H9 (cell line): ENCODE data around the gene KRT80. TPM values are rescaled to one million over a fixed set of nuclear protein-coding genes. Genes with fewer than 3 reads are reported as not detected.

ENCODE experiments used
- DNase-seq: peaks from one replicate; pipeline ENCODE4 v3.0.0-alpha.2; 2017
- H2AFZ ChIP-seq: one replicate; pipeline ENCODE4 v1.6.1; 2013; ENCODE audit warnings: mild to moderate bottlenecking, low read length, control low read depth, moderate library complexity
- H2AK5ac ChIP-seq: 2 replicates; pipeline ENCODE4 v1.6.1; 2013; ENCODE audit warnings: low read length, control low read depth, mixed read lengths; ENCODE audit not compliant: insufficient read length
- H2BK120ac ChIP-seq: one replicate; pipeline ENCODE4 v1.6.1; 2013; ENCODE audit warnings: low read depth, mild to moderate bottlenecking, low read length, control low read depth, inconsistent platforms; ENCODE audit not compliant: poor library complexity, severe bottlenecking
- H2BK12ac ChIP-seq: 2 replicates; pipeline ENCODE4 v1.6.1; 2013; ENCODE audit warnings: low read length, control low read depth, mixed read lengths, low read depth; ENCODE audit not compliant: insufficient read length
- H2BK15ac ChIP-seq: 2 replicates; pipeline ENCODE4 v1.6.1; 2013; ENCODE audit warnings: low read depth, low read length, control low read depth
- H2BK20ac ChIP-seq: one replicate; pipeline ENCODE4 v1.6.1; 2013; ENCODE audit warnings: low read depth, mild to moderate bottlenecking, low read length, control low read depth, inconsistent platforms; ENCODE audit not compliant: poor library complexity, severe bottlenecking
- H2BK5ac ChIP-seq: 2 replicates; pipeline ENCODE4 v1.6.1; 2013; ENCODE audit warnings: low read length, control low read depth, mixed read lengths; ENCODE audit not compliant: insufficient read length
- H3K14ac ChIP-seq: 2 replicates; pipeline ENCODE4 v1.6.1; 2013; ENCODE audit warnings: low read length, control low read depth; ENCODE audit not compliant: insufficient read depth
- H3K18ac ChIP-seq: 2 replicates; pipeline ENCODE4 v1.6.1; 2013; ENCODE audit warnings: low read depth, mild to moderate bottlenecking, mixed read lengths, low read length, control low read depth; ENCODE audit not compliant: insufficient read length
- H3K23ac ChIP-seq: 2 replicates; pipeline ENCODE4 v1.6.1; 2013; ENCODE audit warnings: low read length, control low read depth, mixed read lengths, low read depth; ENCODE audit not compliant: insufficient read length
- H3K23me2 ChIP-seq: 2 replicates; pipeline ENCODE4 v1.6.1; 2013; ENCODE audit warnings: low read depth, mild to moderate bottlenecking, mixed read lengths, low read length, control low read depth; ENCODE audit not compliant: insufficient read length, poor library complexity, severe bottlenecking
- H3K27ac ChIP-seq: 2 replicates; pipeline ENCODE4 v1.5.1; 2013; ENCODE audit warnings: low read length, control low read depth, mixed read lengths, low read depth; ENCODE audit not compliant: insufficient read length
- H3K27me3 ChIP-seq: 2 replicates; pipeline ENCODE4 v1.6.1; 2013; ENCODE audit warnings: low read length, control low read depth, inconsistent platforms; ENCODE audit not compliant: insufficient read depth
- H3K4ac ChIP-seq: 2 replicates; pipeline ENCODE4 v1.6.1; 2013; ENCODE audit warnings: low read depth, mild to moderate bottlenecking, control low read depth, inconsistent platforms, low read length, moderate library complexity
- H3K4me1 ChIP-seq: 2 replicates; pipeline ENCODE4 v1.6.1; 2013; ENCODE audit warnings: low read length, control low read depth, inconsistent platforms; ENCODE audit not compliant: insufficient read depth
- H3K4me2 ChIP-seq: 2 replicates; pipeline ENCODE4 v1.6.1; 2013; ENCODE audit warnings: low read length, control low read depth, mixed read lengths; ENCODE audit not compliant: insufficient read length, insufficient read depth
- H3K56ac ChIP-seq: 2 replicates; pipeline ENCODE4 v1.6.1; 2013; ENCODE audit warnings: low read depth, mild to moderate bottlenecking, mixed read lengths, low read length, control low read depth; ENCODE audit not compliant: insufficient read length
- H3K79me1 ChIP-seq: 2 replicates; pipeline ENCODE4 v1.6.1; 2013; ENCODE audit warnings: low read depth, mild to moderate bottlenecking, moderate library complexity, low read length, control low read depth, inconsistent platforms; ENCODE audit not compliant: insufficient read depth, poor library complexity, severe bottlenecking
- H3K79me2 ChIP-seq: 2 replicates; pipeline ENCODE4 v1.6.1; 2013; ENCODE audit warnings: low read length, control low read depth, inconsistent platforms; ENCODE audit not compliant: insufficient read depth
- H3K9ac ChIP-seq: 2 replicates; pipeline ENCODE4 v1.6.1; 2013; ENCODE audit warnings: low read length, control low read depth, mixed read lengths; ENCODE audit not compliant: insufficient read length; ENCODE audit errors: extremely low read depth
- H3K9me3 ChIP-seq: one replicate; pipeline ENCODE4 v1.6.1; 2013; ENCODE audit warnings: low read depth, low read length, inconsistent platforms; ENCODE audit not compliant: control insufficient read depth
- H3T11ph ChIP-seq: one replicate; pipeline ENCODE4 v1.6.1; 2013; ENCODE audit warnings: mild to moderate bottlenecking, low read length, control low read depth, inconsistent platforms
- H4K20me1 ChIP-seq: one replicate; pipeline ENCODE4 v1.6.1; 2013; ENCODE audit not compliant: control insufficient read depth, insufficient read length, insufficient read depth
- H4K5ac ChIP-seq: 2 replicates; pipeline ENCODE4 v1.6.1; 2013; ENCODE audit warnings: low read depth, mild to moderate bottlenecking, mixed read lengths, low read length, control low read depth; ENCODE audit not compliant: insufficient read length
- H4K8ac ChIP-seq: replicated peaks from 2 replicates; pipeline ENCODE4 v1.6.1; 2013; ENCODE audit warnings: low read length, control low read depth, mixed read lengths, low read depth; ENCODE audit not compliant: insufficient read length
- H4K91ac ChIP-seq: 2 replicates; pipeline ENCODE4 v1.6.1; 2013; ENCODE audit warnings: low read depth, mild to moderate bottlenecking, moderate library complexity, mixed read lengths, low read length, control low read depth; ENCODE audit not compliant: insufficient read length
- H3K27ac Mint-ChIP-seq, 3 experiments: 2 replicates in 2 of 3; 3 replicates in 1 of 3; pipeline ENCODE4 v1.8.0; 2020 to 2021; ENCODE audit warnings: mixed read lengths in 3 of 3, mild to moderate bottlenecking in 1 of 3, moderate library complexity in 1 of 3
- H3K27me3 Mint-ChIP-seq: 2 replicates; pipeline ENCODE4 v1.8.0; 2021; ENCODE audit warnings: low read depth, mild to moderate bottlenecking, moderate library complexity, mixed read lengths
- H3K36me3 Mint-ChIP-seq, 3 experiments: 2 replicates in 2 of 3; 3 replicates in 1 of 3; pipeline ENCODE4 v1.8.0; 2020 to 2021; ENCODE audit warnings: low read depth in 3 of 3, mixed read lengths in 3 of 3; ENCODE audit not compliant: insufficient read depth in 1 of 3
- H3K4me1 Mint-ChIP-seq, 2 experiments: 2 replicates each; pipeline ENCODE4 v1.8.0; 2020; ENCODE audit warnings: mixed read lengths in 2 of 2
- H3K4me3 Mint-ChIP-seq, 2 experiments: 2 replicates in 1 of 2; 3 replicates in 1 of 2; pipeline ENCODE4 v1.8.0; 2020 to 2021; ENCODE audit warnings: mild to moderate bottlenecking in 2 of 2, mixed read lengths in 2 of 2, moderate library complexity in 1 of 2
- H3K9me3 Mint-ChIP-seq, 2 experiments: 2 replicates in 1 of 2; 3 replicates in 1 of 2; pipeline ENCODE4 v1.8.0; 2020; ENCODE audit warnings: mild to moderate bottlenecking in 2 of 2, mixed read lengths in 2 of 2, moderate library complexity in 1 of 2
- CTCF ChIP-seq: fragments of 200-600 bp; sonication (generic); conservative IDR thresholded peaks from 3 replicates; pipeline ENCODE4 v1.8.0; 2021; ENCODE audit warnings: antibody characterized with exemption, mild to moderate bottlenecking
- WGBS: extraction: QIAGEN DNeasy Blood & Tissue Kit; methylation state at CpG from one replicate; pipeline ENCODE4 v1.1.7; 2013; ENCODE audit warnings: missing lambda C conversion rate, low lambda C conversion rate, mixed read lengths; ENCODE audit not compliant: insufficient read length; ENCODE audit errors: extremely low coverage; 5-methylcytosine and 5-hydroxymethylcytosine counted together
- total RNA-seq: library from RNA; stranded (reverse); gene quantifications from 2 replicates; pipeline ENCODE4 v1.2.1, GENCODE V29; 2021

KRT80 gene
- total RNA-seq, 1 experiment from 2014 or later, result not detected

GRCh38 chr12:52122540-52122871, 69.3 kb downstream of the KRT80 start:
- Histone ChIP-seq H2AK5ac (no peak overlapping the region), H3K4me2 (peak overlapping the region; percentile 26), H3K23me2 (no peaks in the 10 kb centered on the region), H2AFZ (no peak overlapping the region), H2BK120ac (no peak overlapping the region), H2BK12ac (no peak overlapping the region), H4K20me1 (no peaks in the 10 kb centered on the region), H3K14ac (no peak overlapping the region), H4K5ac (no peak overlapping the region), H4K91ac (no peak overlapping the region), H4K8ac (no peak overlapping the region), H3K79me1 (no peaks in the 10 kb centered on the region), H3K4me1 (peaks cover 40% of the 10 kb centered on the region), H2BK20ac (no peak overlapping the region), H3K4ac (no peak overlapping the region), H3K79me2 (no peaks in the 10 kb centered on the region), H3K9ac (no peak overlapping the region), H3K27ac (no peak overlapping the region), H3K9me3 (no peaks in the 10 kb centered on the region), H2BK15ac (no peak overlapping the region), H3K27me3 (no peaks in the 10 kb centered on the region), H2BK5ac (no peak overlapping the region), H3T11ph (no peak overlapping the region), H3K56ac (no peak overlapping the region), H3K23ac (no peak overlapping the region), H3K18ac (no peak overlapping the region)
- WGBS, result no CpG with 5 or more reads among the region's 4 CpGs
- no peak for DNase-seq
- no peak overlapping the region for H3K27ac Mint-ChIP-seq
- peaks cover 9% of the 10 kb centered on the region for H3K27me3 Mint-ChIP-seq
- no peaks in the 10 kb centered on the region; a peak in 1 of 7 replicates for H3K36me3 Mint-ChIP-seq
- peaks cover 75 to 91% of the 10 kb centered on the region in 2 experiments for H3K4me1 Mint-ChIP-seq
- peak overlapping the region in 1 of 2 experiments; percentile 50; a peak in 3 of 5 replicates for H3K4me3 Mint-ChIP-seq
- no peaks in the 10 kb centered on the region for H3K9me3 Mint-ChIP-seq
- no peak for TF ChIP-seq CTCF
